K562 (cell line): ENCODE results near the gene SIDT2. TPM values are rescaled to one million over a fixed set of nuclear protein-coding genes. Genes with fewer than 3 reads are reported as not detected.

ENCODE experiments used
- ARID4B ChIP-seq: sonication (generic); formaldehyde crosslinking; IDR thresholded peaks from 2 replicates; pipeline ENCODE4 v1.8.0; 2022; ENCODE audit warnings: mild to moderate bottlenecking, missing genetic modification reagents
- ATF1 ChIP-seq, 2 experiments: fragments of 450-650 bp in 1 of 2; IDR thresholded peaks; 2 replicates each; pipeline ENCODE4 v1.6.1; 2016; ENCODE audit warnings: missing compliant biosample characterization in 1 of 2, missing genetic modification characterization in 1 of 2
- CREBBP ChIP-seq: IDR thresholded peaks from one replicate; pipeline ENCODE4 v1.6.1; 2012; ENCODE audit warnings: low read depth, mild to moderate bottlenecking, control low read depth, inconsistent platforms, low read length
- DACH1 ChIP-seq: fragments of 450-650 bp; IDR thresholded peaks from 2 replicates; pipeline ENCODE4 v1.6.1; 2018; ENCODE audit not compliant: partially characterized antibody
- ETV5 ChIP-seq: sonication (generic); formaldehyde crosslinking; IDR thresholded peaks from 2 replicates; pipeline ENCODE4 v1.4.0; 2020; ENCODE audit warnings: low read depth, mild to moderate bottlenecking, missing genetic modification reagents
- HDAC1 ChIP-seq, 2 experiments: fragments of 450-650 bp; IDR thresholded peaks; 2 replicates each; pipeline ENCODE4 v1.6.1; 2016 to 2017; ENCODE audit warnings: inconsistent platforms in 1 of 2, mild to moderate bottlenecking in 1 of 2, moderate library complexity in 1 of 2
- HNRNPLL ChIP-seq: fragments of 200-400 bp; formaldehyde crosslinking; IDR thresholded peaks from 2 replicates; pipeline ENCODE4 v1.6.1; 2017; ENCODE audit warnings: low read length, low read depth, mild to moderate bottlenecking; ENCODE audit not compliant: poor library complexity, severe bottlenecking
- MAZ ChIP-seq, 2 experiments: fragments of 450-650 bp in 1 of 2; sonication (generic) in 1 of 2; formaldehyde crosslinking; IDR thresholded peaks in 1 of 2; conservative IDR thresholded peaks in 1 of 2; 2 replicates each; pipeline versions ENCODE4 v1.4.0 to v1.5.0; 2020; ENCODE audit warnings: mild to moderate bottlenecking in 1 of 2, missing genetic modification reagents in 1 of 2
- MEIS2 ChIP-seq: fragments of 450-650 bp; IDR thresholded peaks from 2 replicates; pipeline ENCODE4 v1.6.1; 2014; ENCODE audit warnings: mild to moderate bottlenecking; ENCODE audit not compliant: partially characterized antibody
- MYNN ChIP-seq, 2 experiments: sonication (generic); formaldehyde crosslinking in 1 of 2; IDR thresholded peaks; 2 replicates each; pipeline versions ENCODE4 v1.5.0 to v1.6.1; 2016 to 2020; ENCODE audit warnings: antibody characterized with exemption in 1 of 2, missing genetic modification reagents in 1 of 2
- PRMT5 ChIP-seq: sonication (generic); formaldehyde crosslinking; IDR thresholded peaks from 2 replicates; pipeline ENCODE4 v1.5.0; 2020; ENCODE audit warnings: missing genetic modification reagents
- PTBP1 ChIP-seq: fragments of 200-400 bp; formaldehyde crosslinking; IDR thresholded peaks from 2 replicates; pipeline ENCODE4 v1.6.1; 2017; ENCODE audit warnings: low read depth, low read length
- TFAM ChIP-seq: fragments of 250-450 bp; sonication (Bioruptor Pico); conservative IDR thresholded peaks from 2 replicates; pipeline ENCODE4 v1.5.0; 2021; ENCODE audit warnings: mild to moderate bottlenecking, moderate library complexity
- ZBTB1 ChIP-seq: sonication (generic); formaldehyde crosslinking; IDR thresholded peaks from 2 replicates; pipeline ENCODE4 v1.8.1; 2023; ENCODE audit warnings: missing genetic modification reagents, low read depth, mild to moderate bottlenecking, borderline replicate concordance
- ZNF184 ChIP-seq: sonication (generic); formaldehyde crosslinking; IDR thresholded peaks from 2 replicates; pipeline ENCODE4 v1.5.0; 2020; ENCODE audit warnings: missing genetic modification reagents
- polyA plus RNA-seq, 8 experiments: library from polyadenylated mRNA; depleted of rRNA in 4 of 8; stranded (reverse) in 5 of 8; unstranded in 3 of 8; fragments of >200 nt; fragmentation: Nextera tagmentation in 2 of 8; fragmentation: Illumina TruSeq in 1 of 8; extraction: Ambion mirVana in 2 of 8; extraction: Trizol in 1 of 8; gene quantifications; 2 replicates each; pipeline versions ENCODE4 v1.2.1 to v1.2.3, GENCODE V29; 2011 to 2014; ENCODE audit warnings: inconsistent platforms in 1 of 8, missing spikeins in 1 of 8
- total RNA-seq, 7 experiments: library from RNA; depleted of rRNA in 6 of 7; stranded (reverse); fragments of >200 nt in 6 of 7; fragmentation: Illumina TruSeq in 2 of 7; extraction: Trizol in 2 of 7; gene quantifications; 2 replicates each; pipeline versions ENCODE4 v1.2.1 to v1.2.3, GENCODE V29; 2011 to 2021; ENCODE audit warnings: low replicate concordance in 1 of 7
- TF ChIP-seq, protein P1 (sequence below): fragments of 450-650 bp; IDR thresholded peaks from 2 replicates; pipeline ENCODE4 v1.6.1; 2017; ENCODE audit warnings: antibody characterized with exemption, mild to moderate bottlenecking
- TF ChIP-seq, protein P2 (sequence below), 2 experiments: fragments of 450-650 bp in 1 of 2; sonication (generic) in 1 of 2; formaldehyde crosslinking in 1 of 2; IDR thresholded peaks in 1 of 2; conservative IDR thresholded peaks in 1 of 2; 2 replicates each; pipeline versions ENCODE4 v1.6.1 to v1.8.1; 2016 to 2023; ENCODE audit warnings: mild to moderate bottlenecking in 2 of 2, moderate library complexity in 2 of 2, inconsistent platforms in 1 of 2, missing genetic modification reagents in 1 of 2

Gene SIDT2
- total and polyA plus RNA-seq, 9 of the 15 experiments (the other 6 are each of a cell fraction or from before 2014, with no cell fraction given): 2.4 to 20.2 (median 6.5) TPM

- TF ChIP-seq ARID4B (CRISPR knock-in tag): peak; percentile 57
- TF ChIP-seq ETV5: peak; percentile 86
- TF ChIP-seq ZBTB1: 0 out of 2 replicates have a peak, but pooled peaks have one; percentile 51
- peak; percentile 49 for TF ChIP-seq DACH1
- TF ChIP-seq, protein P1, sequence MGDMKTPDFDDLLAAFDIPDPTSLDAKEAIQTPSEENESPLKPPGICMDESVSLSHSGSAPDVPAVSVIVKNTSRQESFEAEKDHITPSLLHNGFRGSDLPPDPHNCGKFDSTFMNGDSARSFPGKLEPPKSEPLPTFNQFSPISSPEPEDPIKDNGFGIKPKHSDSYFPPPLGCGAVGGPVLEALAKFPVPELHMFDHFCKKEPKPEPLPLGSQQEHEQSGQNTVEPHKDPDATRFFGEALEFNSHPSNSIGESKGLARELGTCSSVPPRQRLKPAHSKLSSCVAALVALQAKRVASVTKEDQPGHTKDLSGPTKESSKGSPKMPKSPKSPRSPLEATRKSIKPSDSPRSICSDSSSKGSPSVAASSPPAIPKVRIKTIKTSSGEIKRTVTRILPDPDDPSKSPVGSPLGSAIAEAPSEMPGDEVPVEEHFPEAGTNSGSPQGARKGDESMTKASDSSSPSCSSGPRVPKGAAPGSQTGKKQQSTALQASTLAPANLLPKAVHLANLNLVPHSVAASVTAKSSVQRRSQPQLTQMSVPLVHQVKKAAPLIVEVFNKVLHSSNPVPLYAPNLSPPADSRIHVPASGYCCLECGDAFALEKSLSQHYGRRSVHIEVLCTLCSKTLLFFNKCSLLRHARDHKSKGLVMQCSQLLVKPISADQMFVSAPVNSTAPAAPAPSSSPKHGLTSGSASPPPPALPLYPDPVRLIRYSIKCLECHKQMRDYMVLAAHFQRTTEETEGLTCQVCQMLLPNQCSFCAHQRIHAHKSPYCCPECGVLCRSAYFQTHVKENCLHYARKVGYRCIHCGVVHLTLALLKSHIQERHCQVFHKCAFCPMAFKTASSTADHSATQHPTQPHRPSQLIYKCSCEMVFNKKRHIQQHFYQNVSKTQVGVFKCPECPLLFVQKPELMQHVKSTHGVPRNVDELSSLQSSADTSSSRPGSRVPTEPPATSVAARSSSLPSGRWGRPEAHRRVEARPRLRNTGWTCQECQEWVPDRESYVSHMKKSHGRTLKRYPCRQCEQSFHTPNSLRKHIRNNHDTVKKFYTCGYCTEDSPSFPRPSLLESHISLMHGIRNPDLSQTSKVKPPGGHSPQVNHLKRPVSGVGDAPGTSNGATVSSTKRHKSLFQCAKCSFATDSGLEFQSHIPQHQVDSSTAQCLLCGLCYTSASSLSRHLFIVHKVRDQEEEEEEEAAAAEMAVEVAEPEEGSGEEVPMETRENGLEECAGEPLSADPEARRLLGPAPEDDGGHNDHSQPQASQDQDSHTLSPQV: peak; percentile 54
- no peak for TF ChIP-seq CREBBP
- TF ChIP-seq MAZ (CRISPR knock-in tag; conservative IDR thresholded peaks at IDR 0.05 in 1 of 2, IDR thresholded peaks at IDR 0.05 in 1 of 2): peak; percentile 74 to 79; a peak in 3 of 4 replicates
- peak in 1 of 2 experiments; percentile 95; a peak in 2 of 4 replicates for TF ChIP-seq HDAC1 (IDR thresholded peaks at IDR 0.05)
- TF ChIP-seq ZNF184: no peak
- TF ChIP-seq TFAM (CRISPR knock-in tag): no peak
- no peak for TF ChIP-seq PTBP1
- no peak for TF ChIP-seq PRMT5 (CRISPR knock-in tag)
- TF ChIP-seq MEIS2: peak; percentile 89
- peak; percentile 74 for TF ChIP-seq MYNN (IDR thresholded peaks at IDR 0.05)
- no peak for TF ChIP-seq MYNN (CRISPR knock-in tag; IDR thresholded peaks at IDR 0.05)
- TF ChIP-seq HNRNPLL: peak; percentile 69
- TF ChIP-seq ATF1 (CRISPR knock-in tag; IDR thresholded peaks at IDR 0.05): no peak
- peak; percentile 92 for TF ChIP-seq ATF1 (tag; IDR thresholded peaks at IDR 0.05)
- TF ChIP-seq, protein P2, sequence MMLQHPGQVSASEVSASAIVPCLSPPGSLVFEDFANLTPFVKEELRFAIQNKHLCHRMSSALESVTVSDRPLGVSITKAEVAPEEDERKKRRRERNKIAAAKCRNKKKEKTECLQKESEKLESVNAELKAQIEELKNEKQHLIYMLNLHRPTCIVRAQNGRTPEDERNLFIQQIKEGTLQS (IDR thresholded peaks at IDR 0.05): peak; percentile 29; the same call in 1 of the 2 replicates
- TF ChIP-seq, protein P2 (CRISPR knock-in tag; conservative IDR thresholded peaks at IDR 0.05): no peak; the same call in 1 of the 2 replicates
Observed at GRCh38 chr11:117143871-117144476, 34.6 kb upstream of the SIDT2 start, which contains the start of gene PAFAH1B2 (continued).
